Activated B cell treated with CpG ODN at 0.5 μM for 24 hours (primary cell): ENCODE measurements around the gene SERPINE2. TPM values are rescaled to one million over a fixed set of nuclear protein-coding genes. Genes with fewer than 3 reads are reported as not detected.

ENCODE experiments used
- ATAC-seq: fragments of 200-7000 bp; cut with Tn5 transposase; one replicate; pipeline ENCODE4 v1.10.0; 2021; ENCODE audit warnings: low read depth, mild to moderate bottlenecking, moderate library complexity
- CTCF ChIA-PET: fragments of 350-600 bp; sonication (Branson Sonifier 250); formaldehyde crosslinking; loops from one replicate; lab custom pipeline; 2021; ENCODE audit warnings: antibody characterized with exemption; lab: Charles Lee
- POLR2A ChIA-PET: fragments of 350-600 bp; sonication (Branson Sonifier 250); formaldehyde crosslinking; loops from one replicate; lab custom pipeline; 2021; ENCODE audit warnings: antibody characterized with exemption; lab: Charles Lee
- DNase-seq: peaks from one replicate; pipeline ENCODE4 v3.0.0; 2022
- H3K27ac Mint-ChIP-seq: one replicate; pipeline ENCODE4 v1.8.0; 2020; ENCODE audit warnings: mixed read lengths
- H3K27me3 Mint-ChIP-seq: one replicate; pipeline ENCODE4 v1.8.0; 2021; ENCODE audit warnings: mixed read lengths
- H3K36me3 Mint-ChIP-seq: one replicate; pipeline ENCODE4 v1.8.0; 2021; ENCODE audit warnings: low read depth, mixed read lengths
- H3K4me1 Mint-ChIP-seq: one replicate; pipeline ENCODE4 v1.8.0; 2021; ENCODE audit warnings: mixed read lengths
- H3K4me3 Mint-ChIP-seq: one replicate; pipeline ENCODE4 v1.8.0; 2020; ENCODE audit warnings: mild to moderate bottlenecking, mixed read lengths
- H3K9me3 Mint-ChIP-seq: one replicate; pipeline ENCODE4 v1.8.0; 2020; ENCODE audit warnings: mixed read lengths
- intact Hi-C: fragments of 100-400 bp; cut with micrococcal nuclease; formaldehyde crosslinking; loops from one replicate; pipeline ENCODE4 v1.15.1; 2024
- total RNA-seq: library from RNA; stranded (reverse); gene quantifications from 2 replicates; pipeline ENCODE4 v1.2.3, GENCODE V29; 2022
- TF ChIP-seq, protein P1 (sequence below): fragments of 200-600 bp; IDR thresholded peaks from one replicate; pipeline ENCODE4 v1.8.0; 2022; ENCODE audit warnings: antibody characterized with exemption, mild to moderate bottlenecking

The SERPINE2 gene
- total RNA-seq, 1 donor from 2014 or later, result 1.1 TPM

DNA sequence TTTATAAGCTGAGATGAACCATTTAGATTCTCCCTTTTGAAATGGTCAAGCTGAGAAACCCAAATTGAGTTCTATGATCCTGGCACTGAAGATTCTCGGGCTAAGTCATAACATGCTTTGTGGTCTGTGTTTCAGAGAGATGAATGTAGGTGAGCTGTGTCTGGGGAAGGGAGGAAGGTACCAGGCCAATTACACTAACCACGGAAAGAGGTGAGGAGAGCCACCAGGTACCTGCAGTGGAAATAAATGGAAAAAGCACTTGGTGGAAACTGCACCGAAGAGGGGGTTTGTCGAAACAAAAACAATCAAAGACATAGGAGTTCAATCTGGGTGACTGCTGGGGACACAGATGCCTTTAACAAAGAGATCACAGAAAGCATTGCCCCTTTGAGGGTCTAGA lies 82.8 kb downstream of the SERPINE2 start:
- H3K4me1 Mint-ChIP-seq, result peaks cover 75% of the 10 kb centered on the region
- intact Hi-C loops, result loop anchor here (2.0 to 10.0 kb wide), 7 partner anchors 17 to 1531 kb away; partner anchors contain the start of genes ACSL3 and SGPP2
- peak overlapping the region; percentile 61 for H3K4me3 Mint-ChIP-seq
- ChIA-PET CTCF (no interaction called here), POLR2A (interaction anchor here (0.6 to 3.3 kb wide), 5 partner anchors 10 to 150 kb away, joined by 3 to 27 read pairs (median 11); partner anchors contain the start of gene WDFY1)
- H3K36me3 Mint-ChIP-seq, result peaks cover 27% of the 10 kb centered on the region
- no peak for DNase-seq
- peak overlapping the region; percentile 94 for H3K27ac Mint-ChIP-seq
- TF ChIP-seq, protein P1, sequence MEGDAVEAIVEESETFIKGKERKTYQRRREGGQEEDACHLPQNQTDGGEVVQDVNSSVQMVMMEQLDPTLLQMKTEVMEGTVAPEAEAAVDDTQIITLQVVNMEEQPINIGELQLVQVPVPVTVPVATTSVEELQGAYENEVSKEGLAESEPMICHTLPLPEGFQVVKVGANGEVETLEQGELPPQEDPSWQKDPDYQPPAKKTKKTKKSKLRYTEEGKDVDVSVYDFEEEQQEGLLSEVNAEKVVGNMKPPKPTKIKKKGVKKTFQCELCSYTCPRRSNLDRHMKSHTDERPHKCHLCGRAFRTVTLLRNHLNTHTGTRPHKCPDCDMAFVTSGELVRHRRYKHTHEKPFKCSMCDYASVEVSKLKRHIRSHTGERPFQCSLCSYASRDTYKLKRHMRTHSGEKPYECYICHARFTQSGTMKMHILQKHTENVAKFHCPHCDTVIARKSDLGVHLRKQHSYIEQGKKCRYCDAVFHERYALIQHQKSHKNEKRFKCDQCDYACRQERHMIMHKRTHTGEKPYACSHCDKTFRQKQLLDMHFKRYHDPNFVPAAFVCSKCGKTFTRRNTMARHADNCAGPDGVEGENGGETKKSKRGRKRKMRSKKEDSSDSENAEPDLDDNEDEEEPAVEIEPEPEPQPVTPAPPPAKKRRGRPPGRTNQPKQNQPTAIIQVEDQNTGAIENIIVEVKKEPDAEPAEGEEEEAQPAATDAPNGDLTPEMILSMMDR, result no peak
- no peak for ATAC-seq
- no peaks in the 10 kb centered on the region for H3K9me3 Mint-ChIP-seq
- no peaks in the 10 kb centered on the region for H3K27me3 Mint-ChIP-seq

DNA sequence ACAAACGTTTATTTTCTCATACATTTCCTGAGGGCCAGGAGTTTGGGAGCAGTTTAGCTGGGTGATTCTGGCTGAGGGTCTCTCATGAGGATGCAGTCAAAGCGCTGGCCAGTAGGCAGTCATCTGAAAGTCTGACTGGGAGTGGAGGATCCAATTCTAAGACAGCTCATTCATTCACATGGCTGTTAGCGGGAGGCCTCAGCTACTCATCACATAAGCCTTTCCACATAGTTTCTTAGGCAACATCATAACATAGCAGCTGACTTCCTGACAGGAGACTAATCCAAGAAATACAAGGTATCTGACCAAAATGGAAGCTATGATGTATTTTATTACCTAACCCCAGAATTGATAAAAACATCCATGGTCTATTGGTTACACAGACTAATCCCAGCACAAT lies 84.7 kb downstream of the SERPINE2 start:
- POLR2A ChIA-PET, result interaction anchor here (1.0 to 3.3 kb wide), 2 partner anchors 10 to 58 kb away, joined by 3 to 27 read pairs; partner anchors contain the start of gene WDFY1
- no peak overlapping the region for H3K4me3 Mint-ChIP-seq
- H3K9me3 Mint-ChIP-seq, result no peaks in the 10 kb centered on the region

DNA sequence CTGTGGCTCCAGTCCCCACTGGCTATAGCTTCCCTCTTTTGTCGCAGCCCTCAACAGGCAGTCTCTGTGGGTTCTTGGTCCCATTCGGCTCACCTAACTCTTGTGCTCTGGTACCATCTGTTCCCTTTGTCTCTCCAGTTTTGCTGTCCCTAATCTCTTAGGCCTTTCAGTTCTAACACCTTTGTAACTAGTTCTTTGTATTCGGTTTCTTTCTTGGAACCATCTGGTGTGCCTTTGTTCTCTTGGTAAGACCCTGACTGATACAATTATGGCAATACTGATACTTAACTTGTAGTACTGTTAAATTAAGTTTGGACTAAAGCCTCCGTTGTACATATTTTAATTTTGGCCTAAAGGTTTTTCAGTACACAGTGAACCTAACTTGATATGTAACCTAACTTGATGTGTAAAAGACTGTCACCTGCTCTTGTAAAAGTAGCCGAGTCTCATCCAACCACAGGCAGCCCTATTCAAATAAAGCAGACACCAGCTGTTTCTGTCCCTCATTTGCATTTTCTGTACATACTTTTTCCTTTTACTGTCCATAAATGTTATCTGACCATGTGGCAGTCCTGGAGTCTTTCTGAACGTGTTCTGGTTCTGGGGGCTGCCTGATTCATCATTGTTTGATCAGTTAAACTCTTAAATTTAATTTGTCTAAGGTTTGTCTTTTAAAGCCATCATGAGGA lies 86.7 kb downstream of the SERPINE2 start:
- Mint-ChIP-seq H3K36me3 (peaks cover 3% of the 10 kb centered on the region), H3K4me1 (peaks cover 67% of the 10 kb centered on the region), H3K9me3 (no peaks in the 10 kb centered on the region), H3K27ac (peak overlapping the region; percentile 89), H3K27me3 (no peaks in the 10 kb centered on the region), H3K4me3 (peak overlapping the region; percentile 69)
- ATAC-seq, result peak; percentile 33
- intact Hi-C loops, result loop anchor here (1.0 to 10.0 kb wide), 4 partner anchors 57 to 1528 kb away; partner anchors contain the start of gene SGPP2
- DNase-seq, result no peak
- ChIA-PET CTCF (interaction anchor here (2.6 kb wide), 1 partner anchor 18 kb away, joined by 11 read pairs; no protein-coding TSS in a partner anchor), POLR2A (interaction anchor here (0.6 to 1.5 kb wide), 8 partner anchors 9 to 569 kb away, joined by 3 to 7 read pairs (median 3); no protein-coding TSS in a partner anchor)
- TF ChIP-seq, protein P1, result no peak

More for the DNA sequence above, 84.7 kb downstream of the SERPINE2 start:
- no peak for ATAC-seq
- Mint-ChIP-seq H3K4me1 (peaks cover 72% of the 10 kb centered on the region), H3K27me3 (no peaks in the 10 kb centered on the region), H3K36me3 (peaks cover 8% of the 10 kb centered on the region), H3K27ac (peak overlapping the region; percentile 53)
- TF ChIP-seq, protein P1, result no peak
- DNase-seq, result no peak
- intact Hi-C loops, result loop anchor here (10.0 kb wide), 3 partner anchors 570 to 1530 kb away; partner anchors contain the start of gene SGPP2
- CTCF ChIA-PET, result interaction anchor here (1.0 kb wide), 1 partner anchor 15 kb away, joined by 4 read pairs; no protein-coding TSS in a partner anchor

DNA sequence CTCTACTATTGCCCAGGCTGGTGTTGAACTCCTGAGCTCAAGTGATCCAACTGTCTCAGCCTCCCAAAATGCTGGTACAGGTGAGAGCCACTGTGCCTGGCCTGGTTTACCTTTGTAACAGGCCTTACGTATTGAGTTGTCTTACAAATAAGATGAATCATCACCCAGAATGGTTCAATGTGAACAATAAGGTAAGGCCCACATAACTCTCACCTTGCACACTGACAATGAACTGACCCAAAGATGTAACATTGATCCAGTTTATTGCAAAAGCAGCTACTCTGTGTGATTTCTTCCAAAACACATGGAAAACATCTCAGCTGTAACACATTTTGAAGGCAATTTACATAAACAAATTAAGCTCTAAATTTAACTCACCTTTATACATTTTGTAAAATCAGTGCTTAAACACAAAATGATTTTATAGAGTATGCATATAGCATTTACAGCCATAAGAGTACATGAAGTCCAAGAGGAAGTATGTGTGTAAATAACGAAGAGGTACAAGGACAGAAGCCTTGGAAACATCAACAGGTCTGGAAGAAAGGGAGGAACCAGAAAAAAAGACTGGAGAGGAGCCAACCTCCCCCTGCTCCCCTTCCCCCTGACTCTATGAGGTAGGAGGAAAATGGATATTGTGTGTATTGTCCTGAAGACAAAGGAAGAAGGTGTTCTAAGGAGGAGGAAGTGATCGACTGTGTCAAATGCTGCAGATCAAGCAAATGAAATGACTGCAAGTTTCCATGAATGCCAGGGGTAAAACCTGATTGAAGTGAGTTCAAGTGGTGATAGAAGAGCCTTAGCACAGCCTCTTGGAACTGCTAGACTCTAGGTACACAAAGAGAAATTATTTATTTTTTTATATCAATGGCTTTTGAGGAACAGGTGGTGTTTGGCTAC lies 88.4 kb downstream of the SERPINE2 start:
- DNase-seq, result no peak
- intact Hi-C loops, result loop anchor here (10.0 kb wide), 3 partner anchors 574 to 1526 kb away; partner anchors contain the start of gene SGPP2
- H3K36me3 Mint-ChIP-seq, result no peaks in the 10 kb centered on the region
- TF ChIP-seq, protein P1, result no peak
- ChIA-PET POLR2A (interaction anchor here (0.6 to 1.4 kb wide), 4 partner anchors 10 to 54 kb away, joined by 4 to 5 read pairs (median 5); no protein-coding TSS in a partner anchor), CTCF (interaction anchor here (2.6 kb wide), 1 partner anchor 19 kb away, joined by 11 read pairs; no protein-coding TSS in a partner anchor)
- no peaks in the 10 kb centered on the region for H3K9me3 Mint-ChIP-seq
- no peaks in the 10 kb centered on the region for H3K27me3 Mint-ChIP-seq
- no peak for ATAC-seq
- peak overlapping the region; percentile 65 for H3K4me3 Mint-ChIP-seq
- peak overlapping the region; percentile 89 for H3K27ac Mint-ChIP-seq
- peaks cover 69% of the 10 kb centered on the region for H3K4me1 Mint-ChIP-seq
